SK-N-DZ (cell line): Measurements from ENCODE around the gene WWOX.
"Not testable (repeated sequence)": the region's sequence is repeated elsewhere in the genome, so short reads cannot be mapped to it uniquely, and the experiment has no call there.

ENCODE experiments used
- DNase-seq: peaks from one replicate; pipeline ENCODE4 v3.0.0-alpha.2; 2015; ENCODE audit warnings: low spot score
- small RNA-seq, 2 experiments: library from RNA; depleted of rRNA; stranded (forward); fragments of <200 nt; gene quantifications; one replicate each; pipeline ENCODE3, GENCODE V24; 2014

The WWOX gene

DNA sequence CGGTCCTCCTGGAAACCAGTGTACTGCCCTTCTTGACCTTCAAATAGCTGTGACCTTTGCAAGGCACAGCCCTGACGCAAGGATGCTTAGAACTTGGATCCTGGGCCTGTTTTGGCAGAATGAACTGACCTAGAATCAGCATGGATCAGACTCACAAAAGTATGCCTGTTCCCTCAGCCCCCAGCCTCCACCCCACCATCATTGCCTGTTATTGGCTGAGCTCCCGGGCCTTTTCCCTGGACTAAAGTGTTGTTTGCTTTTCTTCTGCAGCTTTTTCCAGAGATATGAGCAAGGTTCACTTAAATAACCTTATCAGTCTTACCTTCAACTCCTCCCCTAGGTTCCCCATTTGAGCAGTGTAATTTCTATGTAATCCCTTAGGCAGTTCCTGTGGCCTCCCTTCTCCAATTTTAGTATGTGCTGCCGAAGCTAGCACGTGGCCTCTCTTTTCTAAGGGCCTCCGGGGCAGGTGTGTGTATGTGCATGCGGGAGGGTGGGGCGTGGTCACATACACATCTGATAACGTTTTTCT lies 1153.7 kb downstream of the WWOX start:
- no peak for DNase-seq

DNA sequence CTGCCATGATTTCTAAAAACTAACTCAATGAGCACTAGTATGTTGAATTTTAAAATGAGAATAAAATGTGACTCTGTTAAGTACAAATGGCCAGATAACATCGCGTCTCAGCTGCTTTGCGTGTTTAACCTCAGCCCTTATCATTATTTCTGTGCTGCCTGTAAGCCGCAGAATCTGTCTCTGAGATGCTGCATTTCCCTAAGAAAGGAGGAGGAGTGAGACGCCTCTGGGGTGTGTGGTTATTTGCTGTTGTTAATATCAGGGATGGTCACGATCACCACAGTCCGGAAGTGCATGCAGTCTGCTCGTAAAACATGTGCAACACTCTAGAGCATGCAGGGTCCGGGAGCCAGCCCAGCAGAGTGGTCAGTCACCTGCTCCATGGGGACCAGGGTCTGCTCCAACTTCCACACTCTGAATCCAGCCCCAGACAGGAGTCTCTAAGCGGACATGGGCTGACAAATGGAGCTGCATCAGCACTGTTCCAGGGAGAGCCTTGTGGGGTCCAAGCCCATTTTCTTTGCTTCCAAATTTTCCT lies 1158.6 kb downstream of the WWOX start:
- DNase-seq = no peak

DNA sequence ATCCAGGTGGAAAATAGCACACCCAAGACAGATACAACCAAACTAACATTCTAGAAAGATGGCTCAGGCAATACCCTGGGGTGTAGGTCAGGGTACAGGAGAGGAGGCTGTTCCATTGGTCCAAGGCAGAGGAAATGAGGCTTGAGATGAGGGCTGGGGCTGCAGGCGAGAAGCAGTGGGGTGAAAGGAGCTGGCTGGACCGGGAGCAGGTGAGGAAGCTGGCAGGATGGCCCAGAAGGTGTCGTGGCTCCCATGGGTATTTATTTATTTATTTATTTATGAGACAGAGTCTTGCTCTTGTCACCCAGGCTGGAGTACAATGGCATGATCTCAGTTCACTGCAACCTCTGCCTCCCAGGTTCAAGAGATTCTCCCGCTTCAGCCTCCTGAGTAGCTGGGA lies 1161.4 kb downstream of the WWOX start:
- DNase-seq = not testable (repeated sequence)

DNA sequence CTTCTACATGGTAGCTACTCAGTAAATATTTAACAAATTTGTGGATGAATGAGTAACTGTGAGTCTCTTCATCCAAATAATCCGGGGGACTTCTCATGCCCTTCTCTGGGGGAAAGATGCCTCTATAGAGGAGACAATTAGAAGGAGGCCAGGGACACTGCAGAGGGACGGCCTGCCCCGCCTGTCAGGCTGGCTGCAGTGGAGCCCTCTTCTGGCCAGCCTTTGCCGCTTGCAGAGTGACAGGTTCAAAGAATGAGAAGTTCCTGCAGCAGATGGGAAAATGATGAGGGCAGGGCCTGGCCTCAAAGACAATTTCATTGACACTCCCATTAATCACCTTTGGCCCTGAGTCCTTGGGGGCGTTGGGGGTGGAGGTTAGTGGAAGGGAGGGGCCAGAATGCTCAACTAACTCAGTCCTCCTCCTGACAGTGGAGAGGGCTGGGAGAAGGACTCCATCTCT lies 1162.1 kb downstream of the WWOX start:
- DNase-seq = peak; percentile 36

DNA sequence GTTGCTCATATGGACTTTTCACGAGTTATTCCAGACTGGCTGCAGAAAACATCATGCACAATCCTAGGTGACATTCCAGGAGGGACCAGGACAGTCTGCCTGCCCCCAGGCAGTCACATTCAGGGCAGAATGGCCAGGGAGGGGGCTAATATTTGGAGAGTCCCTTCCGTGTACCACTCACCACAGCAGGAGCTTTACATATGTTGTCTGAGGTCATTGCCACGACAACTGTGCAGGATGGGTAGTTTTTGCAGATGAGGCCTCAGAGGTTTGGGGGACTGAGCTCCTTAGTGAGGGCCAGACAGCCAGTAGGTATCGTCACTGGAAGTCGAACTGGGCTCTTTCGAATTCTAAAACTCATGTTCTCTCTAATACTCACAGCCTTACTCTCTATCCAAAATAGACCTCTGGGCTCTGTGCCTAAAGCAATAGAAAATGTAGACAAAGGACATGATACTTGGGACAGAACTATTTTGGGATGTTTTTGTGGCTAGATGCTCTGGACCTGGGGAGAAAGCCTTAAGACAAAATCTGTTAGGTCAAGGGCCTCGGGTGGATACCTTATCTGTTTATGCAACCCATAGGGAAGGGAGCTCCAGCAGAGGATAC lies 1162.6 kb downstream of the WWOX start:
- no peak for DNase-seq

Small RNA genes lying within 50 kb of the gene (small RNA-seq; reads per million reads assigned to genes)
- 0 reads per million in 2 experiments for gene AC027279.3
